Thyroid gland (tissue), 4 donors: Measurements from ENCODE around the gene ZBTB1. TPM values are rescaled to one million over a fixed set of nuclear protein-coding genes. Genes with fewer than 3 reads are reported as not detected.

Source experiments
- DNase-seq, 2 donors: peaks; one replicate each; pipeline ENCODE4 v3.0.0-alpha.2; 2019
- H3K27ac ChIP-seq, 3 donors: fragments of 200-600 bp; sonication (generic); 1 replicate in 2 of 3; 2 replicates in 1 of 3; pipeline ENCODE4 v1.5.1; 2016 to 2019; ENCODE audit warnings: mild to moderate bottlenecking in 1 of 3, moderate library complexity in 1 of 3
- H3K27me3 ChIP-seq: fragments of 200-600 bp; sonication (generic); one replicate; pipeline ENCODE4 v1.5.1; 2019
- H3K36me3 ChIP-seq, 2 donors: fragments of 200-600 bp; sonication (generic); one replicate each; pipeline ENCODE4 v1.5.1; 2016 to 2019
- H3K4me1 ChIP-seq, 2 donors: fragments of 200-600 bp; sonication (generic); one replicate each; pipeline ENCODE4 v1.5.1; 2017 to 2019
- H3K4me3 ChIP-seq, 3 donors: fragments of 200-600 bp; sonication (generic); replicated peaks in 1 of 3; 1 replicate in 2 of 3; 2 replicates in 1 of 3; pipeline ENCODE4 v1.5.1; 2016; ENCODE audit warnings: mild to moderate bottlenecking in 1 of 3
- H3K9me3 ChIP-seq: fragments of 200-600 bp; sonication (generic); one replicate; pipeline ENCODE4 v1.5.1; 2017
- POLR2A ChIP-seq, 2 donors: fragments of 450-650 bp; IDR thresholded peaks; one replicate each; pipeline ENCODE4 v1.6.1; 2017; ENCODE audit warnings: antibody characterized with exemption in 2 of 2, mild to moderate bottlenecking in 2 of 2, moderate library complexity in 1 of 2
- WGBS, 2 donors: methylation state at CpG; one replicate each; pipeline ENCODE4 v1.1.5; 2017; 5-methylcytosine and 5-hydroxymethylcytosine counted together
- intact Hi-C: fragments of 100-400 bp; cut with DNase I; formaldehyde crosslinking; loops from one replicate; pipeline ENCODE4 v1.15.1; 2023
- total RNA-seq, 4 donors: library from RNA; depleted of rRNA; stranded (reverse); fragments of >200 nt; gene quantifications; one replicate each; pipeline ENCODE4 v1.2.3, GENCODE V29; 2016
- TF ChIP-seq, protein P1 (sequence below), 6 experiments: fragments of 200-600 bp in 3 of 6; fragments of 450-650 bp in 3 of 6; sonication (generic) in 3 of 6; IDR thresholded peaks; one replicate each; pipeline ENCODE4 v1.5.1; 2016 to 2019; ENCODE audit warnings: antibody characterized with exemption in 6 of 6, mild to moderate bottlenecking in 2 of 6, inconsistent platforms in 1 of 6, moderate library complexity in 1 of 6

Gene ZBTB1
- total RNA-seq, 4 donors from 2014 or later, result 44.5 to 72.0 (median 55.9) TPM

DNA sequence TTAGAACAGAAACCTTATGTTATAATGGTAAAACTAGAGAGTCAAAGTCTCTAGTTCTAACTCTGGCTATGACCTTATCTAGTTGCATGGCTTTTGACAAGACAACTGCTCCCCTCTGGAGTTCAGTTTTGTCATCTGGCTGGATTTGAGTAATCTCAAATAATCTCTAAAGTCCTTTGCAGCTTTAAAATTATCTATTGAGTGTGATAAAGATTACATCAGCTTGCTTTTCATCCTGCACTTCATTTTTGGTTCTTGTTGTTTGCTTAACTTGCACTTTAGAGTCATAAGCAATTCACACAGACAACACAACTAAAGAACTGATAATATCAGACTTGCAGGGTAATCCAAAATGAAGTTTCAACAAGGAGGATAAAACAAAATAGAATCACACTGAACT lies 37.0 kb upstream of the ZBTB1 start:
- no peaks in the 10 kb centered on the region for H3K36me3 ChIP-seq
- intact Hi-C loops, result no loop called here
- H3K27ac ChIP-seq, result no peak overlapping the region
- H3K4me3 ChIP-seq, result no peak overlapping the region
- peaks cover 0 to 12% of the 10 kb centered on the region in 2 donors for H3K4me1 ChIP-seq
- no peaks in the 10 kb centered on the region for H3K27me3 ChIP-seq
- no peaks in the 10 kb centered on the region for H3K9me3 ChIP-seq
- TF ChIP-seq, protein P1, sequence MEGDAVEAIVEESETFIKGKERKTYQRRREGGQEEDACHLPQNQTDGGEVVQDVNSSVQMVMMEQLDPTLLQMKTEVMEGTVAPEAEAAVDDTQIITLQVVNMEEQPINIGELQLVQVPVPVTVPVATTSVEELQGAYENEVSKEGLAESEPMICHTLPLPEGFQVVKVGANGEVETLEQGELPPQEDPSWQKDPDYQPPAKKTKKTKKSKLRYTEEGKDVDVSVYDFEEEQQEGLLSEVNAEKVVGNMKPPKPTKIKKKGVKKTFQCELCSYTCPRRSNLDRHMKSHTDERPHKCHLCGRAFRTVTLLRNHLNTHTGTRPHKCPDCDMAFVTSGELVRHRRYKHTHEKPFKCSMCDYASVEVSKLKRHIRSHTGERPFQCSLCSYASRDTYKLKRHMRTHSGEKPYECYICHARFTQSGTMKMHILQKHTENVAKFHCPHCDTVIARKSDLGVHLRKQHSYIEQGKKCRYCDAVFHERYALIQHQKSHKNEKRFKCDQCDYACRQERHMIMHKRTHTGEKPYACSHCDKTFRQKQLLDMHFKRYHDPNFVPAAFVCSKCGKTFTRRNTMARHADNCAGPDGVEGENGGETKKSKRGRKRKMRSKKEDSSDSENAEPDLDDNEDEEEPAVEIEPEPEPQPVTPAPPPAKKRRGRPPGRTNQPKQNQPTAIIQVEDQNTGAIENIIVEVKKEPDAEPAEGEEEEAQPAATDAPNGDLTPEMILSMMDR (IDR thresholded peaks at IDR 0.05), result no peak
- TF ChIP-seq POLR2A (IDR thresholded peaks at IDR 0.05), result no peak
- DNase-seq, result no peak

DNA sequence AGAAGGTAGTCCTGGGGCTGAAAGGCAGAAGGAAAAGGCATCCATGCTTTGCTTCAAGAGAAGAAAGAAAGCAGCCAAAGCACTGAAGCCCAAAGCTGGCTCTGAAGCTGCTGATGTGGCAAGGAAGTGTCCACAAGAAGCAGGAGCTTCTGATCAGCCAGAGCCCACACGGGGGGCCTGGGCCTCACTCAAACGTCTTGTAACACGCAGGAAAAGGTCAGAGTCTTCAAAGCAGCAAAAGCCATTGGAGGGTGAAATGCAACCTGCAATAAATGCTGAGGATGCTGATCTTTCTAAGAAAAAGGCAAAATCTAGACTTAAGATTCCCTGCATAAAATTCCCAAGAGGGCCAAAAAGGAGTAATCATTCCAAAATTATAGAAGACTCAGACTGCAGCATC lies 36.1 kb upstream of the ZBTB1 start:
- WGBS, 2 donors, result 61 to 69% methylated on average over 3 of the region's 3 CpGs
- Histone ChIP-seq H3K9me3 (no peaks in the 10 kb centered on the region), H3K27ac (no peak overlapping the region), H3K4me3 (no peak overlapping the region), H3K4me1 (peaks cover 0 to 12% of the 10 kb centered on the region in 2 donors), H3K36me3 (no peaks in the 10 kb centered on the region), H3K27me3 (no peaks in the 10 kb centered on the region)
- TF ChIP-seq, protein P1 (IDR thresholded peaks at IDR 0.05), result no peak
- TF ChIP-seq POLR2A (IDR thresholded peaks at IDR 0.05), result no peak
- intact Hi-C loops, result no loop called here
- no peak for DNase-seq

DNA sequence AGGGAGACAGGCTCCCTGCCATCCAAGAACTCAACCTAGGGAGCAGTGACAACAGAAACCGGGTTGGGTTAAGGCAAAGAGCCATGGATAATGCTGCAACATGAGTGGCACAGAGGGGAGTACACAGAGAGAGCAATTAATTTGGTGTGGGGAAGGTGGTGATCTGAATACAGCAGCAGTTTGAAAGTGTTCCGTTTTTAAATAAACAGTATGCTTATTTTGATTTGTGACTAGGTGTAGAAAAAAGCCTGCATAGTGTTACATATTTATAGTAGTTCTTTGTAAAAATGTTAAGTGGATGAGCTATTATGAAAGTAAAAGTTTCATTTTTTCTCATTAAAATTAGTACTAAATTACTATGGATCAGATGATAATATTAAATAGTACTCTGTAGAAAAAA lies 30.5 kb upstream of the ZBTB1 start:
- H3K9me3 ChIP-seq, result no peaks in the 10 kb centered on the region
- peaks cover 0 to 14% of the 10 kb centered on the region in 2 donors for H3K4me1 ChIP-seq
- no peaks in the 10 kb centered on the region for H3K36me3 ChIP-seq
- DNase-seq, result no peak
- H3K4me3 ChIP-seq, result no peak overlapping the region
- WGBS, 2 donors, result 63 to 67% methylated on average over 2 of the region's 2 CpGs
- H3K27ac ChIP-seq, result no peak overlapping the region
- intact Hi-C loops, result loop anchor here (10.0 kb wide), 1 partner anchor 129 kb away; no protein-coding TSS in a partner anchor
- no peaks in the 10 kb centered on the region for H3K27me3 ChIP-seq
- TF ChIP-seq, protein P1 (IDR thresholded peaks at IDR 0.05), result no peak
- no peak for TF ChIP-seq POLR2A (IDR thresholded peaks at IDR 0.05)

DNA sequence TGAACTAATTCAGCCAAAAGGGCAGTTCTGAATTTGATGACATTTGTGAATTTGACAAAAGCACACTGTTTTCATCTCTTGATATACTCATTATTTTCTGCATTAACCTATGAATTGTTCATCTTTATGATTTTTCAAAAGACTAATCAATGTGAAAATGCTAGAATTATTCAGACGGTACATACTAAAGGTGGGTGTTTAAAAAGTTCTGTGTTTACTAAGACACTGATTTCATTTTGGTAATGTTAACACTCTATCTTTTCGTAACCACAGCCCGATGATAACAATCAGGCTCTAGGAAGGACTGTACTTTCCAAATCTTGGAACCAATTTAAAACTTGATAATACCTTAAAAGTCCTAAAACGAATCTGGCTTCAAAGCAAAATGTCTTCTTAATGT lies 29.9 kb upstream of the ZBTB1 start:
- TF ChIP-seq, protein P1 (IDR thresholded peaks at IDR 0.05), result no peak
- no peak for TF ChIP-seq POLR2A (IDR thresholded peaks at IDR 0.05)
- Histone ChIP-seq H3K36me3 (no peaks in the 10 kb centered on the region), H3K27ac (no peak overlapping the region), H3K9me3 (no peaks in the 10 kb centered on the region), H3K4me3 (no peak overlapping the region), H3K27me3 (no peaks in the 10 kb centered on the region), H3K4me1 (peaks cover 0 to 9% of the 10 kb centered on the region in 2 donors)
- intact Hi-C loops, result loop anchor here (10.0 kb wide), 1 partner anchor 130 kb away; no protein-coding TSS in a partner anchor
- DNase-seq, result no peak
- 80 to 95% methylated on average over 4 of the region's 4 CpGs for WGBS, 2 donors

DNA sequence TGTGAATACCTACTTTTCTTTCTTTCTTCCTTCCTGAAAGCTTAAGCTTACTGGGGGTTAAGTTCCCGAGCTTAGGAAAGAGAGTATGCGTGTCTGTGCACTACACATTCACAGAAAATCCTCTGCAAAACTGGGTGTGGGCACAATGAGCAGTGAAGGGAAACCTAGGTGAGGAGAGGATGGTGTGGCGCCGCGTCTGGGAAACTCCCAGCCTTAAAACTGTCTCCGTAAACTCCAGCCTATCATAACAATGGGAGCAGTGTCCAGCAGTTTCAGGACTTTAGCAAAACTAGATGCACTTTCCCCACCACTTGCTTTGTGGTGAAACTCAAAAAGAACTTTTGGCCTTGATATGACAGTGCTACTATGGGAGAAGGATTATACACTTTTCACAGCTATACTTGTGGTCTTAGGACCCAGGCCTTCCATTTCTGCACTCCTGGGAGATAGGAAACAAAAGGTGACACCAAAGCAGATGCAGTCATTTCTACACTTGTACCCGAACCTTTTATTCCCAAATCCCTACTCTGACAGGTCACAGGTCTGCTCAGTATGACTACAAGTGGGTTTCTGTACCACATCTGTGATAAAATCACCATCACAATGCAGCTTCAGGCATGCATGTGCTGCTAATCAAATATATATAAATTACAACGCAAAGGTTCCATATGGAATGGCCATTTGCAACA lies 28.8 kb upstream of the ZBTB1 start:
- intact Hi-C loops, result loop anchor here (10.0 kb wide), 1 partner anchor 131 kb away; no protein-coding TSS in a partner anchor

More for the DNA sequence above, 28.8 kb upstream of the ZBTB1 start:
- peaks cover 0 to 9% of the 10 kb centered on the region in 2 donors for H3K4me1 ChIP-seq
- no peak overlapping the region for H3K27ac ChIP-seq
- H3K9me3 ChIP-seq, result no peaks in the 10 kb centered on the region
- no peak for DNase-seq
- H3K36me3 ChIP-seq, result no peaks in the 10 kb centered on the region
- TF ChIP-seq, protein P1 (IDR thresholded peaks at IDR 0.05), result no peak
- TF ChIP-seq POLR2A (IDR thresholded peaks at IDR 0.05), result no peak
- WGBS, 2 donors, result 81% methylated on average over 8 of the region's 8 CpGs
- H3K27me3 ChIP-seq, result no peaks in the 10 kb centered on the region
- no peak overlapping the region for H3K4me3 ChIP-seq
